Lower leg skin (tissue), 3 donors: ENCODE measurements around the gene ADARB1.

Source experiments
- POLR2A ChIP-seq, 2 donors: fragments of 450-650 bp; IDR thresholded peaks; one replicate each; pipeline ENCODE4 v1.6.1; 2016 to 2017; ENCODE audit warnings: antibody characterized with exemption in 2 of 2, mild to moderate bottlenecking in 1 of 2, moderate library complexity in 1 of 2
- TF ChIP-seq, protein P1 (sequence below), 3 donors: fragments of 450-650 bp; IDR thresholded peaks; one replicate each; pipeline ENCODE4 v1.5.1; 2016; ENCODE audit warnings: antibody characterized with exemption in 3 of 3, mild to moderate bottlenecking in 3 of 3, moderate library complexity in 2 of 3

DNA sequence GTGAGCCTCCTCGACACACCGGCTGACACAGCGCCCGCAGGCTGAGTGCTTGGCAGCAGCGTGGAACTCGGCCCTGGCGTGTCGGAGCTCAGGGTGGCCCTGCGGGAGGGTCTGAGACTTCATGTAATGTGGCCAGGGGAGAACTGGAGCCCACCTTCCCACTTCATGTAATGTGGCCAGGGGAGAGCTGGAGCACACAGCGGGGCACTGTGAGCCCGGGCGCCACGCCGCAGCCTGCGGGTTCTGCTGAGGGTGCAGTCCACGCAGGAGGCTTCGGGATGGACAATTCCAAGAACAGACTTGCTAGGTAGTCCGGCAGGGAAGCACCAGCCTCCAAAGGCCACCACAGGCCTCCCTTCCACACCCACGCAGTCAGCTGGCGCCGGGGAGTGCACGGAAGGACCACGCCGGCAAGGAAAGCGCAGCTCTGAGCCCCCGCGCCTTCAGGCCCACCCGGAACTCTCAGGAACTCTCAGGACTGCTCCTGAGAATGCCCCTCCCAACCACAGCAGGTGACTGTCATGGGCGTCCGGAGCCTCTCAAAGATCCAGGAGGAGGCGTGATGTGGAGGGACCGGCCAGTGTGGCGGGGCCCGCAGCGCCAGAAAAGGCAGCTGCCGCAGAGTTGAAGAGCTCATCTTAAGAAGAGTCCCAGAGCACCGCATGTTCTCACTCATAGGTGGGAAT, 19.3 kb upstream of the ADARB1 start:
- TF ChIP-seq, protein P1, sequence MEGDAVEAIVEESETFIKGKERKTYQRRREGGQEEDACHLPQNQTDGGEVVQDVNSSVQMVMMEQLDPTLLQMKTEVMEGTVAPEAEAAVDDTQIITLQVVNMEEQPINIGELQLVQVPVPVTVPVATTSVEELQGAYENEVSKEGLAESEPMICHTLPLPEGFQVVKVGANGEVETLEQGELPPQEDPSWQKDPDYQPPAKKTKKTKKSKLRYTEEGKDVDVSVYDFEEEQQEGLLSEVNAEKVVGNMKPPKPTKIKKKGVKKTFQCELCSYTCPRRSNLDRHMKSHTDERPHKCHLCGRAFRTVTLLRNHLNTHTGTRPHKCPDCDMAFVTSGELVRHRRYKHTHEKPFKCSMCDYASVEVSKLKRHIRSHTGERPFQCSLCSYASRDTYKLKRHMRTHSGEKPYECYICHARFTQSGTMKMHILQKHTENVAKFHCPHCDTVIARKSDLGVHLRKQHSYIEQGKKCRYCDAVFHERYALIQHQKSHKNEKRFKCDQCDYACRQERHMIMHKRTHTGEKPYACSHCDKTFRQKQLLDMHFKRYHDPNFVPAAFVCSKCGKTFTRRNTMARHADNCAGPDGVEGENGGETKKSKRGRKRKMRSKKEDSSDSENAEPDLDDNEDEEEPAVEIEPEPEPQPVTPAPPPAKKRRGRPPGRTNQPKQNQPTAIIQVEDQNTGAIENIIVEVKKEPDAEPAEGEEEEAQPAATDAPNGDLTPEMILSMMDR (IDR thresholded peaks at IDR 0.05): no peak
- TF ChIP-seq POLR2A (IDR thresholded peaks at IDR 0.05): no peak
